ENCODE measurements around the gene ZNF341.

Gene ZNF341

GRCh38 chr20:33724439-33725094, 7.2 kb upstream of the ZNF341 start:
- ChIA-PET CTCF (interaction anchor here (1.0 kb wide), 1 partner anchor 71 kb away, joined by 4 read pairs; no protein-coding TSS in a partner anchor), POLR2A (no interaction called here)
- no peak overlapping the region for H3K27ac ChIP-seq (ENCODE audit: extremely low read depth, low read depth, low read length)
- H3K4me1 ChIP-seq (ENCODE audit: control insufficient read depth, insufficient read depth, low read length): no peaks in the 10 kb centered on the region
- TF ChIP-seq ZNF394 (tag by site-specific recombination; IDR thresholded peaks at IDR 0.05; ENCODE audit: borderline replicate concordance) (no peak), BCL11A (tag by site-specific recombination; IDR thresholded peaks at IDR 0.05; ENCODE audit: low read depth) (no peak), KLF1 (tag by site-specific recombination; IDR thresholded peaks at IDR 0.05) (no peak)
- no peaks in the 10 kb centered on the region for H3K36me3 ChIP-seq (ENCODE audit: control insufficient read depth in 2 of 2, insufficient read depth in 1 of 2, low read length in 2 of 2)
- no peak overlapping the region for H3K4me3 ChIP-seq (ENCODE audit: low read depth, low read length)
- H3K9me3 ChIP-seq (ENCODE audit: control insufficient read depth, insufficient read depth, low read depth, low read length): no peaks in the 10 kb centered on the region

GRCh38 chr20:33725607-33726264, 6.1 kb upstream of the ZNF341 start:
- Histone ChIP-seq H3K9me3 (ENCODE audit: control insufficient read depth, insufficient read depth, low read depth, low read length) (no peaks in the 10 kb centered on the region), H3K36me3 (ENCODE audit: control insufficient read depth in 2 of 2, insufficient read depth in 1 of 2, low read length in 2 of 2) (no peaks in the 10 kb centered on the region), H3K27ac (ENCODE audit: extremely low read depth, low read depth, low read length) (no peak overlapping the region), H3K4me3 (ENCODE audit: low read depth, low read length) (no peak overlapping the region), H3K4me1 (ENCODE audit: control insufficient read depth, insufficient read depth, low read length) (no peaks in the 10 kb centered on the region)
- POLR2A ChIA-PET: no interaction called here
- CTCF ChIA-PET: interaction anchor here (1.0 kb wide), 1 partner anchor 72 kb away, joined by 4 read pairs; no protein-coding TSS in a partner anchor
- peak; percentile 30; the same call in 1 of the 2 replicates for TF ChIP-seq ZNF394 (tag by site-specific recombination; IDR thresholded peaks at IDR 0.05; ENCODE audit: borderline replicate concordance)
- TF ChIP-seq SP7 (tag by site-specific recombination; IDR thresholded peaks at IDR 0.05): 0 out of 2 replicates have a peak, but pooled peaks have one; percentile 11
- TF ChIP-seq ZNF2 (tag by site-specific recombination; IDR thresholded peaks at IDR 0.05): no peak
- TF ChIP-seq ZNF529 (tag by site-specific recombination; IDR thresholded peaks at IDR 0.05; ENCODE audit: insufficient replicate concordance): no peak
- peak; percentile 61; the same call in 1 of the 2 replicates for TF ChIP-seq ZNF600 (tag by site-specific recombination; IDR thresholded peaks at IDR 0.05)

- ChIA-PET POLR2A (interaction anchor here (0.9 kb wide), 1 partner anchor 64 kb away, joined by 3 read pairs; no protein-coding TSS in a partner anchor), CTCF (no interaction called here)
- no peak overlapping the region for H3K4me3 ChIP-seq (ENCODE audit: low read depth, low read length)
- H3K9me3 ChIP-seq (ENCODE audit: control insufficient read depth, insufficient read depth, low read depth, low read length): no peaks in the 10 kb centered on the region
- no peaks in the 10 kb centered on the region for H3K36me3 ChIP-seq (ENCODE audit: control insufficient read depth in 2 of 2, insufficient read depth in 1 of 2, low read length in 2 of 2)
- H3K4me1 ChIP-seq (ENCODE audit: control insufficient read depth, insufficient read depth, low read length): no peaks in the 10 kb centered on the region
- TF ChIP-seq ZNF645 (tag by site-specific recombination; IDR thresholded peaks at IDR 0.05) (no peak), MEIS1 (CRISPR knock-in tag; IDR thresholded peaks at IDR 0.05; ENCODE audit: borderline replicate concordance) (no peak), ZNF707 (tag by site-specific recombination; IDR thresholded peaks at IDR 0.05) (no peak), ZNF624 (tag by site-specific recombination; IDR thresholded peaks at IDR 0.05) (no peak), ZNF843 (tag by site-specific recombination; IDR thresholded peaks at IDR 0.05) (no peak), ZNF362 (tag by site-specific recombination; IDR thresholded peaks at IDR 0.05) (no peak), ZSCAN5A (tag by site-specific recombination; IDR thresholded peaks at IDR 0.05) (no peak), ZNF2 (tag by site-specific recombination; IDR thresholded peaks at IDR 0.05) (no peak), ZNF148 (tag by site-specific recombination; IDR thresholded peaks at IDR 0.05; ENCODE audit: borderline replicate concordance) (no peak), SP3 (tag by site-specific recombination; IDR thresholded peaks at IDR 0.05) (no peak), ZNF18 (tag by site-specific recombination; IDR thresholded peaks at IDR 0.05) (no peak), ZBTB48 (tag by site-specific recombination; IDR thresholded peaks at IDR 0.05) (no peak), ZNF10 (tag by site-specific recombination; IDR thresholded peaks at IDR 0.05) (no peak), ZNF175 (tag by site-specific recombination; IDR thresholded peaks at IDR 0.05) (no peak), ZNF292 (tag by site-specific recombination; IDR thresholded peaks at IDR 0.05; ENCODE audit: borderline replicate concordance, low read depth) (no peak), HOXC10 (CRISPR knock-in tag; IDR thresholded peaks at IDR 0.05) (no peak), ZNF366 (tag by site-specific recombination; conservative IDR thresholded peaks at IDR 0.05) (no peak)
- H3K27ac ChIP-seq (ENCODE audit: extremely low read depth, low read depth, low read length): no peak overlapping the region
Measured at GRCh38 chr20:33727115-33727479, 4.7 kb upstream of the ZNF341 start.

Measured in HEK293 (cell line).